Smooth muscle cell (in vitro differentiated cells): ENCODE data around the gene DRC7. TPM values are rescaled to one million over a fixed set of nuclear protein-coding genes. Genes with fewer than 3 reads are reported as not detected.
A peak's percentile ranks its signal among the peaks of the same experiment; 100 is the strongest.

ENCODE experiments used
- DNase-seq: peaks from one replicate; lab custom pipeline; 2025; ENCODE audit not compliant: unreplicated experiment; lab: John Stamatoyannopoulos, UW
- H2AFZ ChIP-seq: fragments of 200-600 bp; sonication (generic); 2 replicates; pipeline ENCODE4 v1.6.0; 2016; ENCODE audit warnings: antibody characterized with exemption, low read depth, mild to moderate bottlenecking
- H3F3A ChIP-seq: fragments of 200-600 bp; sonication (generic); 2 replicates; pipeline ENCODE4 v1.6.0; 2017; ENCODE audit warnings: antibody characterized with exemption, low read depth
- H3K27ac ChIP-seq: fragments of 200-600 bp; sonication (generic); 2 replicates; pipeline ENCODE4 v1.5.1; 2016; ENCODE audit warnings: low read depth, mild to moderate bottlenecking
- H3K27me3 ChIP-seq: fragments of 200-600 bp; sonication (generic); 2 replicates; pipeline ENCODE4 v1.6.1; 2016; ENCODE audit warnings: low read depth, mild to moderate bottlenecking
- H3K36me3 ChIP-seq: fragments of 200-600 bp; sonication (generic); 2 replicates; pipeline ENCODE4 v1.5.1; 2016; ENCODE audit warnings: low read depth
- H3K4me1 ChIP-seq: fragments of 200-600 bp; sonication (generic); 2 replicates; pipeline ENCODE4 v1.5.1; 2016; ENCODE audit warnings: low read depth
- H3K4me2 ChIP-seq: fragments of 200-600 bp; sonication (generic); 2 replicates; pipeline ENCODE4 v1.6.0; 2016; ENCODE audit warnings: mild to moderate bottlenecking
- H3K4me3 ChIP-seq: fragments of 200-600 bp; sonication (generic); 2 replicates; pipeline ENCODE4 v1.5.1; 2016; ENCODE audit warnings: mild to moderate bottlenecking
- H3K79me2 ChIP-seq: fragments of 200-600 bp; sonication (generic); 2 replicates; pipeline ENCODE4 v1.6.0; 2016; ENCODE audit warnings: low read depth, mild to moderate bottlenecking
- H3K9ac ChIP-seq: fragments of 200-600 bp; sonication (generic); 2 replicates; pipeline ENCODE4 v1.6.0; 2016; ENCODE audit warnings: low read depth
- H3K9me3 ChIP-seq: fragments of 200-600 bp; sonication (generic); replicated peaks from 2 replicates; pipeline ENCODE4 v1.5.1; 2016; ENCODE audit warnings: low read depth
- H4K20me1 ChIP-seq: fragments of 200-600 bp; sonication (generic); 2 replicates; pipeline ENCODE4 v1.6.0; 2016; ENCODE audit warnings: low read depth
- CTCF ChIP-seq: fragments of 200-600 bp; sonication (generic); IDR thresholded peaks from 2 replicates; pipeline ENCODE4 v1.5.1; 2017; ENCODE audit warnings: borderline replicate concordance, mild to moderate bottlenecking, antibody characterized with exemption; ENCODE audit not compliant: insufficient read depth, poor library complexity, severe bottlenecking
- WGBS: methylation state at CpG from one replicate; pipeline ENCODE4 v1.1.7; 2016; ENCODE audit warnings: low lambda C conversion rate; 5-methylcytosine and 5-hydroxymethylcytosine counted together
- polyA plus RNA-seq: library from polyadenylated mRNA; unstranded; fragments of >200 nt; fragmentation: Nextera tagmentation; extraction: Ambion mirVana; gene quantifications from 2 replicates; pipeline ENCODE4 v1.2.1, GENCODE V29; 2016
- total RNA-seq: library from RNA; depleted of rRNA; stranded (reverse); fragments of >200 nt; gene quantifications from 2 replicates; pipeline ENCODE4 v1.2.3, GENCODE V29; 2014

The DRC7 gene
- total and polyA plus RNA-seq, 2 experiments from 2014 or later, result 0.94 TPM; not detected in 1

- H3K4me3 ChIP-seq, result no peak overlapping the region
- no peak overlapping the region for H3K9ac ChIP-seq
- no peak overlapping the region for H3K4me2 ChIP-seq
- no peaks in the 10 kb centered on the region for H3K79me2 ChIP-seq
- H2AFZ ChIP-seq, result no peak overlapping the region
- no peaks in the 10 kb centered on the region for H3F3A ChIP-seq
- no peak for DNase-seq
- no peaks in the 10 kb centered on the region for H4K20me1 ChIP-seq
- H3K9me3 ChIP-seq, result no peaks in the 10 kb centered on the region
- H3K27ac ChIP-seq, result no peak overlapping the region
- no peak for TF ChIP-seq CTCF
- no peaks in the 10 kb centered on the region for H3K36me3 ChIP-seq
- no peaks in the 10 kb centered on the region for H3K4me1 ChIP-seq
- H3K27me3 ChIP-seq, result no peaks in the 10 kb centered on the region
- 87% methylated on average over 6 of the region's 6 CpGs for WGBS
Observed at GRCh38 chr16:57714047-57714446, 19.4 kb downstream of the DRC7 start.

GRCh38 chr16:57720142-57720575 lies 25.6 kb downstream of the DRC7 start:
- TF ChIP-seq CTCF, result peak; percentile 51
- Histone ChIP-seq H3K36me3 (no peaks in the 10 kb centered on the region), H3K9ac (no peak overlapping the region), H4K20me1 (no peaks in the 10 kb centered on the region), H3K4me2 (no peak overlapping the region), H3K4me1 (no peaks in the 10 kb centered on the region), H3K79me2 (no peaks in the 10 kb centered on the region), H3K27ac (no peak overlapping the region), H3K4me3 (no peak overlapping the region), H3F3A (no peaks in the 10 kb centered on the region), H3K9me3 (no peaks in the 10 kb centered on the region), H2AFZ (no peak overlapping the region), H3K27me3 (no peaks in the 10 kb centered on the region)
- 69% methylated on average over 3 of the region's 3 CpGs for WGBS
- no peak for DNase-seq

- H3K27me3 ChIP-seq, result no peaks in the 10 kb centered on the region
- no peak for DNase-seq
- no peak for TF ChIP-seq CTCF
- H3K27ac ChIP-seq, result no peak overlapping the region
- H4K20me1 ChIP-seq, result no peaks in the 10 kb centered on the region
- no peak overlapping the region for H3K4me2 ChIP-seq
- 84% methylated on average over 13 of the region's 17 CpGs for WGBS
- H3K4me3 ChIP-seq, result no peak overlapping the region
- H3K4me1 ChIP-seq, result no peaks in the 10 kb centered on the region
- no peaks in the 10 kb centered on the region for H3K79me2 ChIP-seq
- no peaks in the 10 kb centered on the region for H3F3A ChIP-seq
- H3K9ac ChIP-seq, result no peak overlapping the region
- H2AFZ ChIP-seq, result no peak overlapping the region
- no peaks in the 10 kb centered on the region for H3K9me3 ChIP-seq
- no peaks in the 10 kb centered on the region for H3K36me3 ChIP-seq
Observed at GRCh38 chr16:57721356-57722209, 27.0 kb downstream of the DRC7 start.

DNA sequence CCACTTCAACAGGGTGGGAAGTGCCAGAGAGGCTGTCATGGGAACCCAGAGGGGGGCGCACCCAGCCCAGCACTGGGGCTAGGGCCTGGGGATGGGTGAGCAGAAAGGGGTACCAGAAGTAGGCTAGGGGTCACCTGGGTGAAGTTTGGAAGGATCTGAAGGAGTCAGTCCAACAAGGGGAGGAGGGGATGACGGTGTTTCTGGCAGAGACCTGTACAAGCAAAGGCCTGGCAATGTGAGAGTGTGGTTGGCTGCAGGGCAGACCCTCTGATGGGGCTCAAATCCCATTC lies 27.5 kb downstream of the DRC7 start:
- no peak overlapping the region for H3K9ac ChIP-seq
- no peaks in the 10 kb centered on the region for H3K9me3 ChIP-seq
- no peak overlapping the region for H2AFZ ChIP-seq
- H3K4me3 ChIP-seq, result no peak overlapping the region
- no peak for DNase-seq
- no peak overlapping the region for H3K4me2 ChIP-seq
- H4K20me1 ChIP-seq, result no peaks in the 10 kb centered on the region
- 95% methylated on average over 2 of the region's 2 CpGs for WGBS
- no peaks in the 10 kb centered on the region for H3K4me1 ChIP-seq
- no peaks in the 10 kb centered on the region for H3K27me3 ChIP-seq
- H3K27ac ChIP-seq, result no peak overlapping the region
- no peaks in the 10 kb centered on the region for H3K79me2 ChIP-seq
- no peak for TF ChIP-seq CTCF
- H3K36me3 ChIP-seq, result no peaks in the 10 kb centered on the region
- no peaks in the 10 kb centered on the region for H3F3A ChIP-seq
